Neuron (in vitro differentiated cells): Measurements from ENCODE around the gene EN2.

Source experiments
- H2AFZ ChIP-seq: one replicate; pipeline ENCODE4 v1.6.1; 2013; ENCODE audit warnings: low read depth, mild to moderate bottlenecking, inconsistent platforms, low read length, moderate library complexity
- H3K27me3 ChIP-seq: one replicate; pipeline ENCODE4 v1.6.1; 2013; ENCODE audit warnings: low read length; ENCODE audit not compliant: insufficient read depth
- H3K36me3 ChIP-seq: one replicate; pipeline ENCODE4 v1.6.1; 2013; ENCODE audit warnings: low read length; ENCODE audit not compliant: insufficient read depth
- H3K4me1 ChIP-seq: one replicate; pipeline ENCODE4 v1.6.1; 2013; ENCODE audit warnings: low read length; ENCODE audit not compliant: insufficient read depth
- H3K4me3 ChIP-seq: 2 replicates; pipeline ENCODE4 v1.5.1; 2013; ENCODE audit warnings: mild to moderate bottlenecking, low read length, moderate library complexity
- H3K9me3 ChIP-seq: one replicate; pipeline ENCODE4 v1.6.1; 2013; ENCODE audit warnings: low read length

The EN2 gene

GRCh38 chr7:155494551-155494950, 36.6 kb downstream of the EN2 start:
- H3K36me3 ChIP-seq: no peaks in the 10 kb centered on the region
- no peak overlapping the region for H3K4me3 ChIP-seq
- no peaks in the 10 kb centered on the region for H3K27me3 ChIP-seq

DNA sequence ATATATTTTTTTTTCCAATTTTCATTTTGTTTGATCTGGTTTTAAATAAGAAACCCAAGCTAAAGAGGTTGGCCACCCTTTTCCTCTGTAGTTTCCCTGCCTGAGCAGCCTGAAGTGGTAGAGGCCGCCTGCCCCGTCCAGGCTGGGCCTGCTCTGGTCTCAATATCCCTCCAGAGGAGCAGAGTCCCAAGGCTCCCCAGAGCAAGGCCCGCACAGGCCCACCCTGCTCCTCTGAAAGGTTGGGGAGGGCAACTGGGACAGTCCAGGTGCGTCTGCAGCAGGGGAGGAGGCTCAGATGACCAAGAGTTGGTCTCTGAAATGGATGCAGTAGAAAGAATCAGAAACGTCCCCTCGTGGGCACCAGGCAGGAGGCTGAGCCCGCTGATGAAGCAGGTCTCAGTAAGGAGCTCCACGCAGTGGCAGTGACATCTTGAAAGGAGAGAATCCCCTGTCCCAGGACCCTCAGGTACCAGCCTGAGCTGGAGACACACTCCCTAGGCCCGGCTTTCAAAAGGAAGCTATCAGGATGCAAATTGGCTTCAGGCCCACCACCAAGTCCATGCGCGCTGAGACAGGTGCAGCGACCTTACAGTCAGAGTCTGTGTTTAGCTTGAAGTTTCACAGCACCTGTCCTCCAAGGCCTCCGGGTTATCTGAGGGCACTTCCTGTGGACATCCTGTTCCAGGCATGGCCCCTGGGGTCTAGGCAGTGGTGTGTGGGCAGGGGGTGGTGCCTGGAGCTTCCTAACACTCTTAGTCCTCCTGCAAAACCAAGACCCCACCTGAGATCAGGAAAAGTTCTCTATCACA, 37.7 kb downstream of the EN2 start:
- H2AFZ ChIP-seq: no peak overlapping the region
- H3K4me1 ChIP-seq: peaks cover 15% of the 10 kb centered on the region
- H3K9me3 ChIP-seq: no peaks in the 10 kb centered on the region
- no peaks in the 10 kb centered on the region for H3K36me3 ChIP-seq
- H3K27me3 ChIP-seq: no peaks in the 10 kb centered on the region
- no peak overlapping the region for H3K4me3 ChIP-seq

More at GRCh38 chr7:155494551-155494950, 36.6 kb downstream of the EN2 start:
- no peaks in the 10 kb centered on the region for H3K9me3 ChIP-seq
- peaks cover 25% of the 10 kb centered on the region for H3K4me1 ChIP-seq
- no peak overlapping the region for H2AFZ ChIP-seq

- Histone ChIP-seq H3K4me3 (no peak overlapping the region), H3K27me3 (no peaks in the 10 kb centered on the region)
Observed at GRCh38 chr7:155496267-155497005, 38.5 kb downstream of the EN2 start.

DNA sequence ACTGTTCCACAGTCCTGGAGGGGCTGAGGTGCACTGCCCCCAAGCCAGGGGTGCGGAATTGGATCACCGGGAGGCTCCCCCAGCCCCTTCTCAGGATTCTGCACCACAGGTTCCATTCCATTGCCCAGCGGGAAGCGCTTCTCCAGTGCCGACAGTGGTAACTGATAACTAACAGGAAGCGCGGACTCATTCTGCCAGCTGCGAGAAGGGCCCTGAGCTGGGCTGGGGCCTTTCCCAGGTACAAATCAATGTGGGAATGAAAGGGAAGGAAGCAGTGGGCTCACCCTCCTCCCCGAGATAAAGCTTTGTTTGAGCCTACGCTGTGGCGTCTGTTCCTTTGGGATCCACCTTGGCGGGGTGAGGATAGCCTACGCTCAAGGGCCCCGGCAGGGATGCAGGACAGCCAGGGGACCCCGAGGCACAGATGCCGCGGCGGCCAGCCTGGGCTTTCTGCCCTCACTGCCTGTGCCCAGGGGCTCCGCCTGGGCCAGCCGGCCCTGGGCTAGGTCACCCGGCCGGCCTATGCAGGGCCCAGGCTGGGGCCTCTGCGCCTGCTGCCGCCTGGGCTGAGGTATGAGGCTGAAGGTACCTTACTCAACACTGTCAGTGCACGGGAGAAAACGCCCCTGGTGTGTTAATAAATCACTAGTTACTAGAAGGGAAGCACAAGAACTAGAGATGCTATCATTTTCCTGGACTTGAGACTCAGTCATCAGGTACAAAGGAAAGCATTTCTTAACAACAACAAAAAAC, 39.4 kb downstream of the EN2 start:
- peaks cover 5% of the 10 kb centered on the region for H3K4me1 ChIP-seq
- no peak overlapping the region for H2AFZ ChIP-seq
- H3K4me3 ChIP-seq: no peak overlapping the region
- H3K36me3 ChIP-seq: no peaks in the 10 kb centered on the region
- H3K27me3 ChIP-seq: no peaks in the 10 kb centered on the region
- no peaks in the 10 kb centered on the region for H3K9me3 ChIP-seq

More at GRCh38 chr7:155496267-155497005, 38.5 kb downstream of the EN2 start:
- no peaks in the 10 kb centered on the region for H3K36me3 ChIP-seq
- peaks cover 13% of the 10 kb centered on the region for H3K4me1 ChIP-seq
- no peaks in the 10 kb centered on the region for H3K9me3 ChIP-seq
- no peak overlapping the region for H2AFZ ChIP-seq

DNA sequence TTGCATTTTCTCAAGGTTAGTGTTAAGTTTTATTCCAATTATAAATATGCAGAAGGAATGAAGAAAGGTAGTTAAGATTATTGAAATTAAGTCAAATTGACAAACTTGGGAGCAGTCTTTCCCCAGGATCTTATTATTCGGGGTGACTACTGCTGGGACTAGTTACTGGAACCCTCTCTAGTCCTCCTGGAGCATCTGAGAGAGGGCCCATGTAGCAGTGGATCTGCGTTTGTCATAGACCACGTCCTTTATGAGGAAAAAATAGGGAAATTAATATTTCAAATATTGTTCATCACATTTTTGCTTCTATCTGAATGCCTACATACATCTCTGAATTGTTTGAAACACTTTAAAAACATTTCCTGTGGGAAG, 47.5 kb downstream of the EN2 start:
- Histone ChIP-seq H2AFZ (no peak overlapping the region), H3K36me3 (no peaks in the 10 kb centered on the region), H3K4me3 (no peak overlapping the region), H3K4me1 (peaks cover 31% of the 10 kb centered on the region), H3K9me3 (no peaks in the 10 kb centered on the region), H3K27me3 (peaks cover 4% of the 10 kb centered on the region)

DNA sequence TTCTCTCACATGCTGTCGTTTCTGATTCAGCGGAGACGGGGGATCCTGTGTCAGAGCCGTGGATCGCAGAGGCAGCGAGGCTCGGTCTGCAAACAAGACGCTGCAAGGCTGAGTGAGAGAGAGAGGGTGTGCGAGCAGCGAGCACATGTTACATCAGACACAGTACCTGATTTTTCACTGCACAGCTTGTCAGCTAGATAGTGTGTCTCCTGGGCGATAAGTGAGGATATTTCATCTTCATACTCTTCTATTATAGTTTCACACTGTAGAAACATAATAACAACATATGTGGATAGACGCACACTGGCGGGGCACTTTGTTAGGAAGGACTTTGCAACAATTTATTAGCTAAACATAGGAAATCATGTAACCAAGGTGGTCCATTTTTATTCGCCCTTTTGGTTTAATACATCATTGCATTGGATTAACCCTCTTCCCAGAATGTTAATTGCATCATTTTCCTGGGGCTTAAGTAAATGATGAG, 49.0 kb downstream of the EN2 start:
- no peaks in the 10 kb centered on the region for H3K9me3 ChIP-seq
- peaks cover 4% of the 10 kb centered on the region for H3K27me3 ChIP-seq
- H2AFZ ChIP-seq: no peak overlapping the region
- no peaks in the 10 kb centered on the region for H3K36me3 ChIP-seq
- peaks cover 45% of the 10 kb centered on the region for H3K4me1 ChIP-seq
- H3K4me3 ChIP-seq: peak overlapping the region; percentile 18

DNA sequence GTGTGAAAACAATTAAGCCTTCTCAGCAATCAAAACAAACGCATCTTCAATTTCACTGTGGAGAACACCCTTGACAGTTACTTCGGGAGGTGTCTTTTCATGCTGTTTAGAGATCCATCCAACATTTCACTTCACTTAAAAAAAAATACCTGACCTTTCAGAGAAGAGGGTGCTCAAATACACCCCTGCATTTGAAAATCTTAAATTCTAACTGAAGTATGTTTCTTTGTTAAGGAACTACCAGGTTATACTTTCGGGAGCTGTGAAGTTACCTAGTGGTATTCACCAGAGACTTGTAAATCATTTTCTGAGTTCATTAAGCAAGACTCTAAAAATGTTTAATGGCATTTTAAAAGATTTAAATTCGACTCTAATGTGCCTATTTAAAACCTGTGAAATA, 49.6 kb downstream of the EN2 start:
- H2AFZ ChIP-seq: no peak overlapping the region
- no peak overlapping the region for H3K4me3 ChIP-seq
- H3K36me3 ChIP-seq: no peaks in the 10 kb centered on the region
- peaks cover 51% of the 10 kb centered on the region for H3K4me1 ChIP-seq
- no peaks in the 10 kb centered on the region for H3K9me3 ChIP-seq
- peaks cover 4% of the 10 kb centered on the region for H3K27me3 ChIP-seq

- Histone ChIP-seq H3K4me1 (peaks cover 52% of the 10 kb centered on the region), H3K4me3 (peak overlapping the region; percentile 56), H3K27me3 (peaks cover 4% of the 10 kb centered on the region), H3K9me3 (no peaks in the 10 kb centered on the region), H2AFZ (peak overlapping the region; percentile 88), H3K36me3 (no peaks in the 10 kb centered on the region)
Observed at GRCh38 chr7:155508376-155509358, 50.7 kb downstream of the EN2 start.

GRCh38 chr7:155509359-155509724, 51.4 kb downstream of the EN2 start:
- H3K4me3 ChIP-seq: peak overlapping the region; percentile 56
- peak overlapping the region; percentile 88 for H2AFZ ChIP-seq
- H3K27me3 ChIP-seq: peaks cover 4% of the 10 kb centered on the region
- peaks cover 52% of the 10 kb centered on the region for H3K4me1 ChIP-seq
- H3K36me3 ChIP-seq: no peaks in the 10 kb centered on the region
- no peaks in the 10 kb centered on the region for H3K9me3 ChIP-seq

- Histone ChIP-seq H3K36me3 (no peaks in the 10 kb centered on the region), H3K4me1 (peaks cover 52% of the 10 kb centered on the region), H3K27me3 (peaks cover 4% of the 10 kb centered on the region), H3K4me3 (peak overlapping the region; percentile 56), H3K9me3 (no peaks in the 10 kb centered on the region), H2AFZ (peak overlapping the region; percentile 88)
Observed at GRCh38 chr7:155509725-155510551, 52.0 kb downstream of the EN2 start.

- Histone ChIP-seq H3K4me3 (peak overlapping the region; percentile 56), H2AFZ (no peak overlapping the region), H3K27me3 (peaks cover 4% of the 10 kb centered on the region), H3K9me3 (no peaks in the 10 kb centered on the region), H3K36me3 (no peaks in the 10 kb centered on the region), H3K4me1 (peaks cover 52% of the 10 kb centered on the region)
Observed at GRCh38 chr7:155510975-155511701, 53.2 kb downstream of the EN2 start.
